Testis (tissue), 3 donors: Measurements from ENCODE around the gene SLC44A1. TPM values are rescaled to one million over a fixed set of nuclear protein-coding genes. Genes with fewer than 3 reads are reported as not detected.

Source experiments
- DNase-seq: peaks from one replicate; pipeline ENCODE4 v3.0.0-alpha.2; 2019
- H3K27ac ChIP-seq, 2 donors: fragments of 200-600 bp; sonication (generic); one replicate each; pipeline ENCODE4 v1.5.1; 2019
- H3K27me3 ChIP-seq: fragments of 200-600 bp; sonication (generic); one replicate; pipeline ENCODE4 v1.5.1; 2019
- H3K36me3 ChIP-seq: fragments of 200-600 bp; sonication (generic); one replicate; pipeline ENCODE4 v1.5.1; 2017; ENCODE audit warnings: low read depth; ENCODE audit errors: missing control alignments
- H3K4me1 ChIP-seq: fragments of 200-600 bp; sonication (generic); one replicate; pipeline ENCODE4 v1.5.1; 2019
- H3K4me3 ChIP-seq, 2 donors: fragments of 200-600 bp; sonication (generic); one replicate each; pipeline ENCODE4 v1.5.1; 2017 to 2019
- H3K9me3 ChIP-seq: fragments of 200-600 bp; sonication (generic); one replicate; pipeline ENCODE4 v1.5.1; 2017
- POLR2A ChIP-seq: fragments of 450-650 bp; IDR thresholded peaks from one replicate; pipeline ENCODE4 v1.6.1; 2017; ENCODE audit warnings: antibody characterized with exemption, mild to moderate bottlenecking, moderate library complexity
- WGBS, 2 donors: methylation state at CpG; one replicate each; pipeline ENCODE4 v1.1.5; 2018; 5-methylcytosine and 5-hydroxymethylcytosine counted together
- intact Hi-C: fragments of 100-400 bp; cut with DNase I; formaldehyde crosslinking; loops from one replicate; pipeline ENCODE4 v1.15.1; 2023; ENCODE audit warnings: low total_unique reads
- polyA plus RNA-seq: library from polyadenylated mRNA; stranded (reverse); fragments of 350-450 nt; fragmentation: Illumina TruSeq; extraction: RNeasy Lipid Tissue Mini Kit (QIAGEN cat#74804); gene quantifications from one replicate; pipeline ENCODE4 v1.2.3, GENCODE V29; 2014; ENCODE audit warnings: low read depth, low replicate concordance; ENCODE audit not compliant: insufficient read depth
- total RNA-seq, 2 donors: library from RNA; depleted of rRNA; stranded (reverse); fragments of >200 nt; gene quantifications; one replicate each; pipeline ENCODE4 v1.2.3, GENCODE V29; 2016
- TF ChIP-seq, protein P1 (sequence below), 3 experiments: fragments of 450-650 bp in 2 of 3; fragments of 200-600 bp in 1 of 3; sonication (generic) in 1 of 3; IDR thresholded peaks; one replicate each; pipeline ENCODE4 v1.5.1; 2016 to 2019; ENCODE audit warnings: antibody characterized with exemption in 3 of 3, mild to moderate bottlenecking in 2 of 3, moderate library complexity in 1 of 3

Gene SLC44A1
- total and polyA plus RNA-seq, 3 donors from 2014 or later: 8.9 to 16.7 (median 11.1) TPM

DNA sequence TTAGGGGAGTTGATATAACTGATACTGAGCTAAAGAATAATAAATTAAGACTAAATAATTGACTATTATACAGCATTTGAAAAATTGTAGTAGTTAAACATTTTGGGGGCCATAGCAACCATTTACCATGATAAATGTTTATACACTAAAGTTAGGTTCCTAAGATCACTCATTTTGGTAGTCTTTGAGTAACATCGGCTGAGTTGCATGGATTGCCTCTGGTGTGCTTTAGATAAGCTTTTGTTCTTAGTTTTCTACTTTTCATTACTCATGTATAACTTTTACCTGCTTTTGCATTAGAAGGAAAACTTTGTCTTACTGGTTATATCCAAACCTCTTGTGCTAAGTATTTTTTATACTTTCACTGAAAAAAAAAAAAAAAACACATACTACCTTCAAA is 101.2 kb downstream of the SLC44A1 start:
- Histone ChIP-seq H3K36me3 (no peaks in the 10 kb centered on the region), H3K27ac (no peak overlapping the region), H3K4me3 (no peak overlapping the region), H3K27me3 (no peaks in the 10 kb centered on the region), H3K4me1 (no peaks in the 10 kb centered on the region), H3K9me3 (no peaks in the 10 kb centered on the region)
- TF ChIP-seq, protein P1, sequence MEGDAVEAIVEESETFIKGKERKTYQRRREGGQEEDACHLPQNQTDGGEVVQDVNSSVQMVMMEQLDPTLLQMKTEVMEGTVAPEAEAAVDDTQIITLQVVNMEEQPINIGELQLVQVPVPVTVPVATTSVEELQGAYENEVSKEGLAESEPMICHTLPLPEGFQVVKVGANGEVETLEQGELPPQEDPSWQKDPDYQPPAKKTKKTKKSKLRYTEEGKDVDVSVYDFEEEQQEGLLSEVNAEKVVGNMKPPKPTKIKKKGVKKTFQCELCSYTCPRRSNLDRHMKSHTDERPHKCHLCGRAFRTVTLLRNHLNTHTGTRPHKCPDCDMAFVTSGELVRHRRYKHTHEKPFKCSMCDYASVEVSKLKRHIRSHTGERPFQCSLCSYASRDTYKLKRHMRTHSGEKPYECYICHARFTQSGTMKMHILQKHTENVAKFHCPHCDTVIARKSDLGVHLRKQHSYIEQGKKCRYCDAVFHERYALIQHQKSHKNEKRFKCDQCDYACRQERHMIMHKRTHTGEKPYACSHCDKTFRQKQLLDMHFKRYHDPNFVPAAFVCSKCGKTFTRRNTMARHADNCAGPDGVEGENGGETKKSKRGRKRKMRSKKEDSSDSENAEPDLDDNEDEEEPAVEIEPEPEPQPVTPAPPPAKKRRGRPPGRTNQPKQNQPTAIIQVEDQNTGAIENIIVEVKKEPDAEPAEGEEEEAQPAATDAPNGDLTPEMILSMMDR (IDR thresholded peaks at IDR 0.05): no peak
- no peak for TF ChIP-seq POLR2A
- 95 to 96% methylated on average over 1 of the region's 1 CpG for WGBS, 2 donors
- DNase-seq: no peak
- intact Hi-C loops: no loop called here

DNA sequence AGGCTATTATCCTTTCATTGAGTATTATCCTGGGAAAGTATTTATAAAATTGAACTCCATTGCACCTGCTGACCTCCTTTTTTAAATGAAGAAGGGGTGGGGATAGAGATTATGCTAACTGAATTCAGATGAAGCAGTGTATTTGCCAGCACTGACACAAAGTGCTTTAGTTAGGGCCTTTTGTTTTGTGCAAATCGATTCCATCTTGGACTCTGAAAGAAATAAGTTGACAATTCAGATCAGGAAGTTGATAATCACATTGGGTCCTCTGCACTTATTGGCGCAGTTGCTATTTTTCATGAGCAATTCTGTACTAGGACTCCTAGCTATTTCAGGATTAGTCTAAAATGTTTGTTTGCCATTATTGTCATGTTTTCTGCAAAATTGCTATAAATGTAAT is 101.8 kb downstream of the SLC44A1 start:
- H3K27ac ChIP-seq: no peak overlapping the region
- no peaks in the 10 kb centered on the region for H3K27me3 ChIP-seq
- H3K4me3 ChIP-seq: no peak overlapping the region
- H3K4me1 ChIP-seq: no peaks in the 10 kb centered on the region
- intact Hi-C loops: no loop called here
- no peaks in the 10 kb centered on the region for H3K9me3 ChIP-seq
- no peaks in the 10 kb centered on the region for H3K36me3 ChIP-seq
- TF ChIP-seq, protein P1 (IDR thresholded peaks at IDR 0.05): no peak
- TF ChIP-seq POLR2A: no peak
- WGBS, 2 donors: 85 to 90% methylated on average over 2 of the region's 2 CpGs
- no peak for DNase-seq

DNA sequence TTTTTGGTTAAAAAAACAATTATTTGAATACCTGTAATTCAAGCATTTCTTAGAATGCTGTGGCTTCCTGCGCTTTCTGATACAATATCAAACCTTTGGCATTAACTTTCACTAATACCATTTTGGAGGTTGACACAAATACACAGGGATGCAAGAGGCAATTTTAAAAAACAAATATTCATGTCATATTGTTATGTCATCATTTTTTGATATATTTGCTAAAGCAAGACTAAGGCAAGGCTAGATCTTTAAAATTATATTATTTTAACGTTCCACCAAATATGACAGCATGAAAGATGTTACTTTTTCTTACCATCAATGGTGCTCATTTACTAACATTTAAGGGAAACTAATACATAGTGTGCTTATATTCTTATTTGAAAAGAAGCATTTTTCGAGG is 110.0 kb downstream of the SLC44A1 start:
- intact Hi-C loops: no loop called here
- TF ChIP-seq, protein P1 (IDR thresholded peaks at IDR 0.05): no peak
- no peak for TF ChIP-seq POLR2A
- Histone ChIP-seq H3K27ac (no peak overlapping the region), H3K4me1 (no peaks in the 10 kb centered on the region), H3K9me3 (no peaks in the 10 kb centered on the region), H3K4me3 (no peak overlapping the region), H3K36me3 (no peaks in the 10 kb centered on the region), H3K27me3 (no peaks in the 10 kb centered on the region)
- no peak for DNase-seq
- 71 to 77% methylated on average over 3 of the region's 3 CpGs for WGBS, 2 donors

DNA sequence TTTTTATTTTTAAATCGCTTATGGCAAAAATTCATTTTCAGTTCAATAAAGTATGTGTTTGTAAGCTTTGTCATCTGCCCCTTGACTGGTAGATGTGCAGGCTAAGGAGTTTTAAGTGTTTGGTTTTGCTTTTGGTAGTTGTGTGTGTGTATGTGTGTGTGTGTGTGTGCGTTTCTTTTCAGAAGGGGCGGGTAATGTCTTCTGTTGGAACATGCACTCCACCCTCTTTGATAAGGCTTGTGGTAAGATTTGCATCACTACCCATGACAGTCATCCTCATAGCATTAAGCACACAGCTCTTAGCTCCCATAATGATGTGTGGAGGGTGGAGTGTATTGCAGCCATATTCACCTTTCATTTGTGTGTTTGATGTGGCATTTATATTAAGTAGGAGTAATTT is 111.3 kb downstream of the SLC44A1 start:
- Histone ChIP-seq H3K27ac (no peak overlapping the region), H3K4me1 (no peaks in the 10 kb centered on the region), H3K27me3 (no peaks in the 10 kb centered on the region), H3K9me3 (no peaks in the 10 kb centered on the region), H3K36me3 (no peaks in the 10 kb centered on the region), H3K4me3 (no peak overlapping the region)
- WGBS, 2 donors: 93 to 95% methylated on average over 3 of the region's 3 CpGs
- intact Hi-C loops: no loop called here
- TF ChIP-seq, protein P1 (IDR thresholded peaks at IDR 0.05): no peak
- no peak for TF ChIP-seq POLR2A
- no peak for DNase-seq

DNA sequence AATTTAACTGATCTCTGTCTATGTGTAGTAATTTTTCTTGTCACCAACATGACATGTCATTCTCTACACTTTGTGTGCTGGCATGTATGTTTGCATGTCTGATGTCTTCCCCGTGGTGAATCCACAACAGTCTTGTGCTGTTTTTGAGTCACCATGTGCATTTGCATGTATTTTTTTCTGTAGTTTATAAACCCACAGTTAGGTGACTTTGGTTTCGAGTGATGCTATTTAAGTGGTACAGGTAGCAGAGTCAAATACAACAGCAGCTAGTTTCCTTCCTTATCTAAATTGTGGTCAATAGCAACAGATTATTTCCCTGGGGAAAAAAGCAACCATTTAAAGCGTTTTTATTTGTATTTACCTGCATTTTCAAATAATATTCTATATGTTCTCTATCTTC is 113.5 kb downstream of the SLC44A1 start:
- intact Hi-C loops: no loop called here
- Histone ChIP-seq H3K27me3 (no peaks in the 10 kb centered on the region), H3K27ac (no peak overlapping the region), H3K36me3 (no peaks in the 10 kb centered on the region), H3K4me3 (no peak overlapping the region), H3K4me1 (no peaks in the 10 kb centered on the region), H3K9me3 (no peaks in the 10 kb centered on the region)
- TF ChIP-seq POLR2A: no peak
- TF ChIP-seq, protein P1 (IDR thresholded peaks at IDR 0.05): no peak
- WGBS, 2 donors: 85 to 93% methylated on average over 3 of the region's 3 CpGs
- DNase-seq: no peak
